Dedifferentiated amniotic fluid mesenchymal stem cell (primary cell): ENCODE results near the gene TM9SF3.

Source experiments
- DNase-seq: peaks from one replicate; pipeline ENCODE4 v3.0.0-alpha.2; 2016; ENCODE audit errors: extremely low spot score

TM9SF3 gene

GRCh38 chr10:96511044-96511945 lies 75.5 kb downstream of the TM9SF3 start:
- DNase-seq, result no peak

- peak; percentile 23 for DNase-seq
These were observed 77.7 kb downstream of the TM9SF3 start for GRCh38 chr10:96509017-96509641.

GRCh38 chr10:96507044-96507443 lies 79.8 kb downstream of the TM9SF3 start:
- DNase-seq, result no peak

- DNase-seq, result no peak
These were observed 81.4 kb downstream of the TM9SF3 start for GRCh38 chr10:96505150-96506136.

- no peak for DNase-seq
These were observed 84.1 kb downstream of the TM9SF3 start for GRCh38 chr10:96502561-96503282.

- DNase-seq, result no peak
These were observed 84.8 kb downstream of the TM9SF3 start for GRCh38 chr10:96501985-96502384.

GRCh38 chr10:96500519-96500918 lies 86.3 kb downstream of the TM9SF3 start:
- DNase-seq, result no peak

- no peak for DNase-seq
These were observed 86.8 kb downstream of the TM9SF3 start for GRCh38 chr10:96500050-96500449.

- no peak for DNase-seq
These were observed 89.4 kb downstream of the TM9SF3 start for GRCh38 chr10:96497391-96497790.

- DNase-seq, result no peak
These were observed 90.4 kb downstream of the TM9SF3 start for GRCh38 chr10:96496281-96496925.

- no peak for DNase-seq
These were observed 91.3 kb downstream of the TM9SF3 start for GRCh38 chr10:96495544-96495943.

GRCh38 chr10:96494694-96495093 lies 92.1 kb downstream of the TM9SF3 start:
- DNase-seq, result no peak

GRCh38 chr10:96493871-96494525 lies 92.8 kb downstream of the TM9SF3 start:
- no peak for DNase-seq

GRCh38 chr10:96493254-96493653 lies 93.6 kb downstream of the TM9SF3 start:
- DNase-seq, result no peak

- DNase-seq, result no peak
These were observed 95.5 kb downstream of the TM9SF3 start for GRCh38 chr10:96491303-96491702.

GRCh38 chr10:96488161-96488935 lies 98.5 kb downstream of the TM9SF3 start:
- no peak for DNase-seq

- no peak for DNase-seq
These were observed 103.8 kb downstream of the TM9SF3 start for GRCh38 chr10:96482815-96483588.

- no peak for DNase-seq
These were observed 108.5 kb downstream of the TM9SF3 start for GRCh38 chr10:96478355-96478754.

GRCh38 chr10:96473866-96474265 lies 112.9 kb downstream of the TM9SF3 start:
- no peak for DNase-seq
